H1 (cell line): ENCODE results near the gene FOXJ2. TPM values are rescaled to one million over a fixed set of nuclear protein-coding genes. Genes with fewer than 3 reads are reported as not detected.

Experiments used
- CTCF ChIA-PET: fragments of 300-600 bp; sonication (Branson Sonifier 250); formaldehyde crosslinking; loops from one replicate; lab custom pipeline; 2021; ENCODE audit not compliant: partially characterized antibody; lab: Charles Lee
- POLR2A ChIA-PET: fragments of 300-600 bp; sonication (Branson Sonifier 250); formaldehyde crosslinking; loops from one replicate; lab custom pipeline; 2021; ENCODE audit warnings: inconsistent platforms; ENCODE audit not compliant: partially characterized antibody; lab: Charles Lee
- DNase-seq, 2 experiments: peaks; one replicate each; pipeline versions ENCODE4 v3.0.0 to v3.0.0-alpha.2; 2010 to 2022; ENCODE audit warnings: low spot score in 2 of 2, low read depth in 1 of 2, mixed read lengths in 1 of 2
- FAIRE-seq: peaks from 2 replicates; lab custom pipeline; 2011; peaks lifted over from hg19 to GRCh38; lab: Jason Lieb, UNC
- H2AFZ ChIP-seq: 2 replicates; pipeline ENCODE4 v1.8.1; 2012; ENCODE audit warnings: low read length, inconsistent platforms
- H2AK5ac ChIP-seq: 2 replicates; pipeline ENCODE4 v1.6.1; 2013; ENCODE audit warnings: low read depth, low read length
- H2BK120ac ChIP-seq: replicated peaks from 2 replicates; pipeline ENCODE3; 2013; ENCODE audit warnings: low read depth, low read length, inconsistent platforms
- H2BK12ac ChIP-seq: 2 replicates; pipeline ENCODE4 v1.6.1; 2013; ENCODE audit warnings: low read depth, low read length
- H2BK15ac ChIP-seq: 2 replicates; pipeline ENCODE4 v1.6.1; 2013; ENCODE audit warnings: low read length
- H2BK20ac ChIP-seq: 2 replicates; pipeline ENCODE4 v1.6.1; 2013; ENCODE audit warnings: low read length
- H2BK5ac ChIP-seq: 2 replicates; pipeline ENCODE4 v1.6.1; 2013; ENCODE audit warnings: low read depth, low read length
- H3K14ac ChIP-seq: 2 replicates; pipeline ENCODE4 v1.6.1; 2013; ENCODE audit warnings: inconsistent platforms; ENCODE audit not compliant: insufficient read length
- H3K18ac ChIP-seq: 2 replicates; pipeline ENCODE4 v1.6.1; 2013; ENCODE audit warnings: low read length; ENCODE audit errors: extremely low read depth
- H3K23ac ChIP-seq: 2 replicates; pipeline ENCODE4 v1.6.1; 2013; ENCODE audit warnings: inconsistent platforms; ENCODE audit not compliant: insufficient read length
- H3K23me2 ChIP-seq: 2 replicates; pipeline ENCODE4 v1.6.1; 2013; ENCODE audit warnings: low read depth, low read length
- H3K27ac ChIP-seq: 2 replicates; pipeline ENCODE4 v1.6.1; 2011; ENCODE audit warnings: low read depth, low read length, inconsistent platforms
- H3K27me3 ChIP-seq, 4 experiments: replicated peaks in 1 of 4; 1 replicate in 1 of 4; 2 replicates in 3 of 4; pipeline versions ENCODE4 v1.6.1 to v1.8.1; 2011 to 2013; ENCODE audit warnings: low read length in 3 of 4, mild to moderate bottlenecking in 3 of 4, inconsistent platforms in 2 of 4, mixed read lengths in 2 of 4, moderate library complexity in 1 of 4; ENCODE audit not compliant: control insufficient read depth in 3 of 4, insufficient read depth in 3 of 4; ENCODE audit errors: extremely low read depth in 1 of 4
- H3K36me3 ChIP-seq, 4 experiments: 2 replicates each; pipeline versions ENCODE4 v1.6.1 to v1.8.1; 2011 to 2013; ENCODE audit warnings: mild to moderate bottlenecking in 4 of 4, low read length in 3 of 4, moderate library complexity in 2 of 4, control low read depth in 1 of 4, inconsistent platforms in 1 of 4; ENCODE audit not compliant: insufficient read depth in 4 of 4, control insufficient read depth in 2 of 4
- H3K4ac ChIP-seq: replicated peaks from 2 replicates; pipeline ENCODE3; 2013; ENCODE audit warnings: low read length, low read depth, mixed read lengths, inconsistent platforms; ENCODE audit not compliant: insufficient read length
- H3K4me1 ChIP-seq, 4 experiments: replicated peaks in 1 of 4; 1 replicate in 1 of 4; 2 replicates in 3 of 4; pipeline versions ENCODE4 v1.6.1 to v1.8.1; 2011 to 2013; ENCODE audit warnings: low read length in 3 of 4, inconsistent platforms in 2 of 4, mixed read lengths in 1 of 4; ENCODE audit not compliant: insufficient read depth in 4 of 4, control insufficient read depth in 3 of 4
- H3K4me2 ChIP-seq, 2 experiments: 2 replicates each; pipeline versions ENCODE4 v1.6.1 to v1.8.1; 2011 to 2013; ENCODE audit warnings: low read depth in 2 of 2, low read length in 2 of 2, control low read depth in 1 of 2, inconsistent platforms in 1 of 2, mild to moderate bottlenecking in 1 of 2; ENCODE audit not compliant: insufficient read depth in 1 of 2
- H3K4me3 ChIP-seq, 4 experiments: fragments of 200-600, 300-600 bp in 1 of 4; sonication (generic), shearing (Covaris generic), sonication (Bioruptor Twin) in 1 of 4; 2 replicates each; pipeline versions ENCODE4 v1.5.1 to v1.8.1; 2011 to 2016; ENCODE audit warnings: low read length in 4 of 4, low read depth in 3 of 4, control low read depth in 2 of 4, inconsistent platforms in 2 of 4, mild to moderate bottlenecking in 2 of 4, mixed read lengths in 1 of 4, moderate library complexity in 1 of 4; ENCODE audit not compliant: insufficient read depth in 2 of 4; ENCODE audit errors: extremely low read depth in 1 of 4
- H3K56ac ChIP-seq: replicated peaks from 2 replicates; pipeline ENCODE3; 2013; ENCODE audit warnings: low read depth, mild to moderate bottlenecking, mixed read lengths, low read length, inconsistent platforms; ENCODE audit not compliant: insufficient read length
- H3K79me1 ChIP-seq: 2 replicates; pipeline ENCODE4 v1.6.1; 2013; ENCODE audit warnings: low read depth, low read length, control low read depth
- H3K79me2 ChIP-seq, 2 experiments: 2 replicates each; pipeline versions ENCODE4 v1.6.1 to v1.8.1; 2012 to 2013; ENCODE audit warnings: low read length in 2 of 2, mild to moderate bottlenecking in 2 of 2, inconsistent platforms in 1 of 2; ENCODE audit not compliant: insufficient read depth in 2 of 2, control insufficient read depth in 1 of 2
- H3K9ac ChIP-seq, 4 experiments: replicated peaks in 1 of 4; 1 replicate in 1 of 4; 2 replicates in 3 of 4; pipeline versions ENCODE4 v1.6.1 to v1.8.1; 2011 to 2013; ENCODE audit warnings: low read depth in 3 of 4, low read length in 3 of 4, control low read depth in 2 of 4, mild to moderate bottlenecking in 2 of 4, moderate library complexity in 2 of 4, inconsistent platforms in 1 of 4; ENCODE audit errors: extremely low read depth in 1 of 4
- H3K9me3 ChIP-seq, 2 experiments: 2 replicates each; pipeline versions ENCODE4 v1.6.1 to v1.8.1; 2012 to 2013; ENCODE audit warnings: mild to moderate bottlenecking in 2 of 2, moderate library complexity in 2 of 2, control low read depth in 1 of 2, inconsistent platforms in 1 of 2, low read depth in 1 of 2, low read length in 1 of 2, mixed read lengths in 1 of 2; ENCODE audit not compliant: insufficient read depth in 2 of 2
- H4K20me1 ChIP-seq, 2 experiments: replicated peaks in 1 of 2; 2 replicates each; pipeline versions ENCODE3 to v1.8.1; 2011 to 2013; ENCODE audit warnings: inconsistent platforms in 2 of 2, low read length in 2 of 2, mild to moderate bottlenecking in 1 of 2; ENCODE audit not compliant: insufficient read depth in 2 of 2, control insufficient read depth in 1 of 2
- H4K5ac ChIP-seq: 2 replicates; pipeline ENCODE4 v1.6.1; 2013; ENCODE audit warnings: low read length, low read depth, mixed read lengths, inconsistent platforms; ENCODE audit not compliant: insufficient read length
- H4K8ac ChIP-seq: 2 replicates; pipeline ENCODE4 v1.8.0; 2013; ENCODE audit warnings: mild to moderate bottlenecking, moderate library complexity, low read length, inconsistent platforms; ENCODE audit not compliant: insufficient read depth; ENCODE audit errors: extremely low read depth
- H4K91ac ChIP-seq: replicated peaks from 2 replicates; pipeline ENCODE3; 2013; ENCODE audit warnings: low read length, mixed read lengths, inconsistent platforms; ENCODE audit not compliant: insufficient read length
- CREB1 ChIP-seq: IDR thresholded peaks from 2 replicates; pipeline ENCODE4 v1.6.1; 2012; ENCODE audit warnings: inconsistent platforms
- CTBP2 ChIP-seq: IDR thresholded peaks from 2 replicates; pipeline ENCODE4 v1.7.0; 2011; ENCODE audit warnings: borderline replicate concordance, mild to moderate bottlenecking, moderate library complexity, mixed read lengths, low read length; ENCODE audit not compliant: insufficient read depth, insufficient read length
- RFX5 ChIP-seq: IDR thresholded peaks from 2 replicates; pipeline ENCODE4 v1.6.1; 2011; ENCODE audit warnings: low read depth, low read length, improper control_type of control experiment, borderline replicate concordance
- SIX5 ChIP-seq: IDR thresholded peaks from 2 replicates; pipeline ENCODE4 v1.6.1; 2011; ENCODE audit warnings: mild to moderate bottlenecking, low read depth, low read length
- SP4 ChIP-seq: IDR thresholded peaks from 2 replicates; pipeline ENCODE4 v1.6.1; 2012; ENCODE audit warnings: low read length, inconsistent platforms
- SUZ12 ChIP-seq: fragments of 200-600 bp; sonication (generic); IDR thresholded peaks from 2 replicates; pipeline ENCODE4 v1.6.1; 2012; ENCODE audit warnings: mild to moderate bottlenecking, inconsistent platforms, low read length, moderate library complexity, mixed read lengths
- WGBS, 2 experiments: shearing (Covaris generic) in 1 of 2; methylation state at CpG; one replicate each; pipeline versions ENCODE4 v1.1.6 to v1.1.7; 2013 to 2015; ENCODE audit warnings: low lambda C conversion rate in 2 of 2, mixed read lengths in 2 of 2, inconsistent platforms in 1 of 2, low coverage in 1 of 2, missing lambda C conversion rate in 1 of 2; ENCODE audit not compliant: insufficient replicate concordance in 2 of 2, insufficient coverage in 1 of 2, insufficient read length in 1 of 2; ENCODE audit errors: extremely low coverage in 1 of 2, missing lambda C conversion rate in 1 of 2; 5-methylcytosine and 5-hydroxymethylcytosine counted together
- polyA plus RNA-seq, 7 experiments: library from polyadenylated mRNA; depleted of rRNA in 3 of 7; stranded (reverse) in 5 of 7; unstranded in 2 of 7; fragments of >200 nt in 5 of 7; fragments of 200-250 nt in 2 of 7; gene quantifications; 1 replicate in 5 of 7; 2 replicates in 1 of 7; 4 replicates in 1 of 7; pipeline versions ENCODE4 v1.2.1 to v1.2.3, GENCODE V29; 2011 to 2013; ENCODE audit warnings: missing spikeins in 2 of 7, mixed read lengths in 2 of 7
- total RNA-seq: library from RNA; stranded (reverse); fragmentation: NEBNext Ultra II Directional; extraction: Animal tissue kit (Norgen Biotek cat#: 25700); gene quantifications from 2 replicates; pipeline ENCODE4 v1.2.1, GENCODE V29; 2021

FOXJ2 gene
- total and polyA plus RNA-seq, 2 of the 8 experiments (the other 6 are each of a cell fraction or from before 2014, with no cell fraction given): 4.2 to 9.3 TPM

GRCh38 chr12:8081251-8081920 is 48.9 kb downstream of the FOXJ2 start:
- peak overlapping the region; percentile 78 to 91 (median 88) for H3K9ac ChIP-seq
- no peak for FAIRE-seq
- WGBS, 2 experiments: 9% methylated on average over 15 of the region's 15 CpGs; no CpG with 5 or more reads in 1 of the 2 experiments
- CTCF ChIA-PET: no interaction called here
- TF ChIP-seq CREB1: no peak
- no peak for TF ChIP-seq SP4
- TF ChIP-seq CTBP2: no peak
- TF ChIP-seq SUZ12: no peak
- no peak for TF ChIP-seq SIX5
- no peak for TF ChIP-seq RFX5
- TF ChIP-seq, all 59 proteins: peak for 0
- Histone ChIP-seq H3K36me3 (no peaks in the 10 kb centered on the region), H3K56ac (peak overlapping the region; percentile 63), H4K20me1 (no peaks in the 10 kb centered on the region), H3K27me3 (no peaks in the 10 kb centered on the region), H3K79me1 (peaks cover 6% of the 10 kb centered on the region), H2AK5ac (no peak overlapping the region; the same call in 1 of the 2 replicates), H3K9me3 (no peaks in the 10 kb centered on the region), H2BK20ac (no peak overlapping the region), H4K91ac (peak overlapping the region; percentile 77), H3K23ac (no peak overlapping the region), H3K14ac (no peak overlapping the region), H2BK120ac (peak overlapping the region; percentile 62), H4K8ac (peak overlapping the region; percentile 94; the same call in 1 of the 2 replicates), H3K18ac (peak overlapping the region; percentile 80), H2BK12ac (peak overlapping the region; percentile 86; the same call in 1 of the 2 replicates), H3K4me2 (peak overlapping the region; percentile 80 to 90), H2BK15ac (no peak overlapping the region), H3K27ac (peak overlapping the region; percentile 93), H3K79me2 (peaks cover 0 to 27% of the 10 kb centered on the region in 2 experiments; a peak in 2 of 4 replicates), H3K4me3 (peak overlapping the region; percentile 61 to 95 (median 88)), H3K4me1 (0 out of 7 replicates have a peak, but pooled peaks cover 0 to 3% (median 0%) of the 10 kb centered on the region in 4 experiments), H3K4ac (peak overlapping the region; percentile 49), H4K5ac (peak overlapping the region; percentile 94), H3K23me2 (no peaks in the 10 kb centered on the region; the same call in 1 of the 2 replicates), H2BK5ac (peak overlapping the region; percentile 90), H2AFZ (peak overlapping the region; percentile 82)
- POLR2A ChIA-PET: interaction anchor here (0.7 to 1.1 kb wide), 2 partner anchors 21 to 439 kb away, joined by 3 to 4 read pairs; no protein-coding TSS in a partner anchor
- DNase-seq: no peak
